Stimulated activated CD8-positive, alpha-beta memory T cell treated with anti-CD3 and anti-CD28 coated beads, Interleukin-7, amount 100 ng/mL, for 24 hours (primary cell): ENCODE measurements around the gene COQ9.
"Not testable (repeated sequence)": the region's sequence is repeated elsewhere in the genome, so short reads cannot be mapped to it uniquely, and the experiment has no call there.

ENCODE experiments used
- DNase-seq: peaks from one replicate; pipeline ENCODE4 v3.0.0-alpha.2; 2020; ENCODE audit warnings: low read depth

Gene COQ9

GRCh38 chr16:57485916-57486857 lies 38.9 kb downstream of the COQ9 start, which contains the start of gene DOK4:
TSS of gene DOK4 (minus strand) at chr16:57486493. CDS start at chr16:57479507, 6,986 bp downstream.
- peak; percentile 75 for DNase-seq

- DNase-seq: no peak
These were observed 39.9 kb downstream of the COQ9 start for GRCh38 chr16:57486858-57487834.

GRCh38 chr16:57489229-57489628 lies 42.0 kb downstream of the COQ9 start:
- DNase-seq: no peak

- DNase-seq: no peak
These were observed 46.5 kb downstream of the COQ9 start for GRCh38 chr16:57493767-57494166.

GRCh38 chr16:57497121-57497520 lies 49.8 kb downstream of the COQ9 start:
- DNase-seq: no peak

GRCh38 chr16:57498031-57498430 lies 50.8 kb downstream of the COQ9 start:
- no peak for DNase-seq

GRCh38 chr16:57499941-57500340 lies 52.7 kb downstream of the COQ9 start:
- DNase-seq: not testable (repeated sequence)

GRCh38 chr16:57500578-57501111 lies 53.4 kb downstream of the COQ9 start:
- DNase-seq: no peak

GRCh38 chr16:57501492-57501891 lies 54.2 kb downstream of the COQ9 start:
- DNase-seq: no peak

GRCh38 chr16:57502048-57502775 lies 54.9 kb downstream of the COQ9 start:
- DNase-seq: no peak

GRCh38 chr16:57503366-57503765 lies 56.1 kb downstream of the COQ9 start:
- no peak for DNase-seq

- no peak for DNase-seq
These were observed 56.7 kb downstream of the COQ9 start for GRCh38 chr16:57504001-57504400.

GRCh38 chr16:57504491-57504890 lies 57.2 kb downstream of the COQ9 start:
- DNase-seq: no peak

- DNase-seq: no peak
These were observed 57.9 kb downstream of the COQ9 start for GRCh38 chr16:57505169-57505568.

- no peak for DNase-seq
These were observed 60.1 kb downstream of the COQ9 start for GRCh38 chr16:57507136-57508034.

- no peak for DNase-seq
These were observed 60.8 kb downstream of the COQ9 start for GRCh38 chr16:57508035-57508425.

- no peak for DNase-seq
These were observed 62.1 kb downstream of the COQ9 start for GRCh38 chr16:57509231-57509923.

GRCh38 chr16:57510016-57510871 lies 63.0 kb downstream of the COQ9 start:
- DNase-seq: no peak
